Body of pancreas (tissue), 4 donors: ENCODE results near the gene TH.

Source experiments
- POLR2A ChIP-seq, 3 donors: fragments of 450-650 bp; IDR thresholded peaks; one replicate each; pipeline ENCODE4 v1.6.1; 2016; ENCODE audit warnings: antibody characterized with exemption in 3 of 3, mild to moderate bottlenecking in 2 of 3
- TF ChIP-seq, protein P1 (sequence below), 7 experiments: fragments of 450-650 bp in 4 of 7; fragments of 200-600 bp in 3 of 7; sonication (generic) in 3 of 7; IDR thresholded peaks; one replicate each; pipeline ENCODE4 v1.5.1; 2016 to 2019; ENCODE audit warnings: antibody characterized with exemption in 7 of 7

GRCh38 chr11:2204361-2205213, 33.0 kb upstream of the TH start:
- TF ChIP-seq, protein P1, sequence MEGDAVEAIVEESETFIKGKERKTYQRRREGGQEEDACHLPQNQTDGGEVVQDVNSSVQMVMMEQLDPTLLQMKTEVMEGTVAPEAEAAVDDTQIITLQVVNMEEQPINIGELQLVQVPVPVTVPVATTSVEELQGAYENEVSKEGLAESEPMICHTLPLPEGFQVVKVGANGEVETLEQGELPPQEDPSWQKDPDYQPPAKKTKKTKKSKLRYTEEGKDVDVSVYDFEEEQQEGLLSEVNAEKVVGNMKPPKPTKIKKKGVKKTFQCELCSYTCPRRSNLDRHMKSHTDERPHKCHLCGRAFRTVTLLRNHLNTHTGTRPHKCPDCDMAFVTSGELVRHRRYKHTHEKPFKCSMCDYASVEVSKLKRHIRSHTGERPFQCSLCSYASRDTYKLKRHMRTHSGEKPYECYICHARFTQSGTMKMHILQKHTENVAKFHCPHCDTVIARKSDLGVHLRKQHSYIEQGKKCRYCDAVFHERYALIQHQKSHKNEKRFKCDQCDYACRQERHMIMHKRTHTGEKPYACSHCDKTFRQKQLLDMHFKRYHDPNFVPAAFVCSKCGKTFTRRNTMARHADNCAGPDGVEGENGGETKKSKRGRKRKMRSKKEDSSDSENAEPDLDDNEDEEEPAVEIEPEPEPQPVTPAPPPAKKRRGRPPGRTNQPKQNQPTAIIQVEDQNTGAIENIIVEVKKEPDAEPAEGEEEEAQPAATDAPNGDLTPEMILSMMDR (IDR thresholded peaks at IDR 0.05), result no peak
- TF ChIP-seq POLR2A (IDR thresholded peaks at IDR 0.05), result no peak
